ENCODE measurements around the gene DRD4. TPM values are rescaled to one million over a fixed set of nuclear protein-coding genes. Genes with fewer than 3 reads are reported as not detected.

DRD4 gene
- total RNA-seq, 1 donor from 2014 or later, result 0.33 TPM

- Mint-ChIP-seq H3K27me3 (ENCODE audit: unreplicated experiment) (peaks cover 11% of the 10 kb centered on the region), H3K9me3 (ENCODE audit: unreplicated experiment) (no peaks in the 10 kb centered on the region), H3K4me3 (ENCODE audit: unreplicated experiment) (no peak overlapping the region), H3K36me3 (ENCODE audit: low read depth, unreplicated experiment) (no peaks in the 10 kb centered on the region), H3K4me1 (ENCODE audit: unreplicated experiment) (no peaks in the 10 kb centered on the region), H3K27ac (ENCODE audit: unreplicated experiment) (no peak overlapping the region)
- TF ChIP-seq CTCF (IDR thresholded peaks at IDR 0.05; ENCODE audit: unreplicated experiment), result no peak
- no peak for DNase-seq (ENCODE audit: low spot score)
Observed at GRCh38 chr11:620935-621814, 15.9 kb upstream of the DRD4 start.

DNA sequence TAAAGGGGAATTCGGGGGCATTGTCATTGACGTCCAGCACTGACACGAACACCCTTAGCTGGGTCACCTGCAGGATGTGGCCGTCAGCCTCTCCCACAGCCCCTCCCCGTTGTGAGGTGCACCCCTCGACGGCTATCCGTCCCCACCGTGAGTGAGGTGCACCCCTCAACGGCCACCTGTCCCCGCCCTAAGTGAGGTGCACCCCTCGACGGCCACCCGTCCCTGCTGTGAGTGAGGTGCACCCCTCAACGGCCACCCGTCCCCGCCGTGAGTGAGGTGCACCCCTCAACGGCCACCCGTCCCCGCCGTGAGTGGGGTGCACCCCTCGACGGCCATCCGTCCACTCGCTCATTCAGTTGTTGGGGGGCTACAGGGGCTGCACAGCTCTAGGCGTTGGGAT, 15.2 kb upstream of the DRD4 start:
- Mint-ChIP-seq H3K36me3 (ENCODE audit: low read depth, unreplicated experiment) (no peaks in the 10 kb centered on the region), H3K4me1 (ENCODE audit: unreplicated experiment) (no peaks in the 10 kb centered on the region), H3K4me3 (ENCODE audit: unreplicated experiment) (no peak overlapping the region), H3K9me3 (ENCODE audit: unreplicated experiment) (no peaks in the 10 kb centered on the region), H3K27ac (ENCODE audit: unreplicated experiment) (no peak overlapping the region), H3K27me3 (ENCODE audit: unreplicated experiment) (peaks cover 11% of the 10 kb centered on the region)
- no peak for DNase-seq (ENCODE audit: low spot score)
- no peak for TF ChIP-seq CTCF (IDR thresholded peaks at IDR 0.05; ENCODE audit: unreplicated experiment)

DNA sequence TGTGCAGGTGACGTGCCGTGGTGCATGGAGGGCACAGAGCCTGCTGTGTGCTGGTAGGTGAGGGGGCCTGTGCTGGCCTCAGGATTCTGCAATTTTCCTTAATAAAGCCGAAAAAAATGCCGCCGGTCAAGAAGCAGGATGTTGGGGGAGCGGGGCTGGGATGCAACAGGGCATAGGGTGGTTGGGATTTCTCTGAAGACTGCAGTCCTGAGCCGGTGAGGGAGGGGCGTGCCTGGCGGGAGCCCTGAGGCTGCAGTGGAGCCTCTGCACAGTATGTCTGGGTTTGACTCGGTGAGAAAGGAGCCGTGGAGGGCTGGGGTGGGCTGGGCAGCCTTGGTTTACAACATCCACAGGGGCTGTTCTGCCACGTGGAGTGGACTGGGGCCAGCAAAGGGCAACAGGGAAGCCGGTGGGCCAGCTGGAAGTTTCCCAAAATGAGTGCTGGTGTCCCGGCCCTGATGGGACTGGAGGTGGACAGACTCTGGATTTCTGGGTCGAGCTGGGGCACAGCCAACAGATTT, 13.7 kb upstream of the DRD4 start:
- TF ChIP-seq CTCF (IDR thresholded peaks at IDR 0.05; ENCODE audit: unreplicated experiment), result no peak
- H3K9me3 Mint-ChIP-seq (ENCODE audit: unreplicated experiment), result no peaks in the 10 kb centered on the region
- peaks cover 19% of the 10 kb centered on the region for H3K27me3 Mint-ChIP-seq (ENCODE audit: unreplicated experiment)
- H3K36me3 Mint-ChIP-seq (ENCODE audit: low read depth, unreplicated experiment), result peaks cover 6% of the 10 kb centered on the region
- H3K4me3 Mint-ChIP-seq (ENCODE audit: unreplicated experiment), result no peak overlapping the region
- peaks cover 4% of the 10 kb centered on the region for H3K4me1 Mint-ChIP-seq (ENCODE audit: unreplicated experiment)
- no peak overlapping the region for H3K27ac Mint-ChIP-seq (ENCODE audit: unreplicated experiment)
- DNase-seq (ENCODE audit: low spot score), result no peak

- DNase-seq (ENCODE audit: low spot score), result no peak
- H3K27me3 Mint-ChIP-seq (ENCODE audit: unreplicated experiment), result peaks cover 24% of the 10 kb centered on the region
- no peak overlapping the region for H3K4me3 Mint-ChIP-seq (ENCODE audit: unreplicated experiment)
- H3K27ac Mint-ChIP-seq (ENCODE audit: unreplicated experiment), result no peak overlapping the region
- H3K36me3 Mint-ChIP-seq (ENCODE audit: low read depth, unreplicated experiment), result peaks cover 12% of the 10 kb centered on the region
- peaks cover 5% of the 10 kb centered on the region for H3K4me1 Mint-ChIP-seq (ENCODE audit: unreplicated experiment)
- no peak for TF ChIP-seq CTCF (IDR thresholded peaks at IDR 0.05; ENCODE audit: unreplicated experiment)
- H3K9me3 Mint-ChIP-seq (ENCODE audit: unreplicated experiment), result no peaks in the 10 kb centered on the region
Observed at GRCh38 chr11:623999-624704, 12.9 kb upstream of the DRD4 start.

Measured in endothelial cell (in vitro differentiated cells).